CD4-positive, alpha-beta T cell treated with Interferon gamma for 1 hour (primary cell): ENCODE measurements around the gene APOC1.
"Not testable (repeated sequence)": the region's sequence is repeated elsewhere in the genome, so short reads cannot be mapped to it uniquely, and the experiment has no call there.

Experiments
- DNase-seq: peaks from one replicate; pipeline ENCODE4 v3.0.0-alpha.2; 2020

APOC1 gene

GRCh38 chr19:44914433-44915206 is at the start of gene APOC1:
APOC1 (plus strand) TSS chr19:44914608; CDS start chr19:44914892, 284 bp downstream.
- DNase-seq: peak; percentile 77

GRCh38 chr19:44865196-44865767 is 49.1 kb upstream of the APOC1 start:
- DNase-seq: no peak

- no peak for DNase-seq
These were observed 47.7 kb upstream of the APOC1 start for GRCh38 chr19:44866664-44867063.

- no peak for DNase-seq
These were observed 46.8 kb upstream of the APOC1 start for GRCh38 chr19:44867578-44867977.

- peak; percentile 33 for DNase-seq
These were observed 44.5 kb upstream of the APOC1 start for GRCh38 chr19:44869733-44870470.

GRCh38 chr19:44871809-44872208 is 42.6 kb upstream of the APOC1 start:
- DNase-seq: no peak

- no peak for DNase-seq
These were observed 41.7 kb upstream of the APOC1 start for GRCh38 chr19:44872661-44873060.

GRCh38 chr19:44874317-44874716 is 40.1 kb upstream of the APOC1 start:
- DNase-seq: no peak

- DNase-seq: no peak
These were observed 38.5 kb upstream of the APOC1 start for GRCh38 chr19:44875666-44876451.

GRCh38 chr19:44876930-44877535 is 37.4 kb upstream of the APOC1 start:
- DNase-seq: no peak

- no peak for DNase-seq
These were observed 36.1 kb upstream of the APOC1 start for GRCh38 chr19:44878120-44878865.

GRCh38 chr19:44879309-44880065 is 34.9 kb upstream of the APOC1 start:
- DNase-seq: no peak

GRCh38 chr19:44882063-44882462 is 32.3 kb upstream of the APOC1 start:
- no peak for DNase-seq

- not testable (repeated sequence) for DNase-seq
These were observed 31.6 kb upstream of the APOC1 start for GRCh38 chr19:44882619-44883397.

- no peak for DNase-seq
These were observed 30.5 kb upstream of the APOC1 start for GRCh38 chr19:44883922-44884321.

- DNase-seq: no peak
These were observed 29.8 kb upstream of the APOC1 start for GRCh38 chr19:44884566-44884965.

GRCh38 chr19:44886141-44886540 is 28.3 kb upstream of the APOC1 start:
- no peak for DNase-seq

- DNase-seq: no peak
These were observed 26.8 kb upstream of the APOC1 start for GRCh38 chr19:44887648-44888047.

GRCh38 chr19:44888335-44888734 is 26.1 kb upstream of the APOC1 start:
- not testable (repeated sequence) for DNase-seq

GRCh38 chr19:44889830-44890365 is 24.5 kb upstream of the APOC1 start:
- DNase-seq: no peak
